Caco-2 (cell line): ENCODE results near the gene ELP5. TPM values are rescaled to one million over a fixed set of nuclear protein-coding genes. Genes with fewer than 3 reads are reported as not detected.

Experiments
- BruUV-seq: library from RNA; stranded (reverse); fragments of 400-500 nt; replicated peaks from 2 replicates; lab custom pipeline; 2021; lab: Mats Ljungman, UMichigan
- CTCF ChIA-PET: fragments of 300-600 bp; sonication (Branson Sonifier 250); formaldehyde crosslinking; loops from one replicate; lab custom pipeline; 2022; ENCODE audit warnings: antibody characterized with exemption; lab: Charles Lee
- POLR2A ChIA-PET: fragments of 300-600 bp; sonication (Branson Sonifier 250); formaldehyde crosslinking; loops from one replicate; lab custom pipeline; 2022; ENCODE audit warnings: antibody characterized with exemption; lab: Charles Lee
- DNase-seq, 2 experiments: peaks; one replicate each; pipeline versions ENCODE4 v3.0.0 to v3.0.0-alpha.2; 2020 to 2022
- H3K27me3 ChIP-seq: replicated peaks from 2 replicates; pipeline ENCODE4 v1.6.0; 2011; ENCODE audit warnings: low read length; ENCODE audit not compliant: control insufficient read depth, insufficient read depth
- H3K36me3 ChIP-seq: 2 replicates; pipeline ENCODE4 v1.5.1; 2011; ENCODE audit warnings: low read length; ENCODE audit not compliant: control insufficient read depth, insufficient read depth
- H3K4me1 ChIP-seq: fragments of 250-450 bp; sonication (Bioruptor Pico); 2 replicates; pipeline ENCODE4 v1.5.1; 2020; ENCODE audit warnings: mild to moderate bottlenecking
- H3K4me3 ChIP-seq: 2 replicates; pipeline ENCODE4 v1.5.1; 2011; ENCODE audit warnings: low read depth, mild to moderate bottlenecking, control low read depth, low read length
- H3K9me3 ChIP-seq: fragments of 250-450 bp; sonication (Bioruptor Pico); 2 replicates; pipeline ENCODE4 v1.5.1; 2020; ENCODE audit warnings: mild to moderate bottlenecking, moderate library complexity
- H3K27ac Mint-ChIP-seq: one replicate; pipeline ENCODE4 v1.8.0; 2022; ENCODE audit warnings: mixed read lengths; ENCODE audit not compliant: unreplicated experiment
- H3K27me3 Mint-ChIP-seq: one replicate; pipeline ENCODE4 v1.8.0; 2022; ENCODE audit warnings: mixed read lengths; ENCODE audit not compliant: insufficient read depth, unreplicated experiment
- H3K36me3 Mint-ChIP-seq: one replicate; pipeline ENCODE4 v1.8.0; 2022; ENCODE audit warnings: mild to moderate bottlenecking, mixed read lengths; ENCODE audit not compliant: insufficient read depth, unreplicated experiment
- H3K4me1 Mint-ChIP-seq: one replicate; pipeline ENCODE4 v1.8.0; 2022; ENCODE audit warnings: low read depth, mixed read lengths; ENCODE audit not compliant: unreplicated experiment
- H3K4me3 Mint-ChIP-seq: one replicate; pipeline ENCODE4 v1.8.0; 2022; ENCODE audit warnings: mild to moderate bottlenecking, moderate library complexity, mixed read lengths; ENCODE audit not compliant: unreplicated experiment
- H3K9me3 Mint-ChIP-seq: one replicate; pipeline ENCODE4 v1.8.0; 2022; ENCODE audit warnings: mixed read lengths; ENCODE audit not compliant: unreplicated experiment
- intact Hi-C: fragments of 100-400 bp; cut with micrococcal nuclease; formaldehyde crosslinking; loops from one replicate; pipeline ENCODE4 v1.10.0; 2022; ENCODE audit not compliant: unreplicated experiment
- total RNA-seq: library from RNA; stranded (reverse); gene quantifications from 2 replicates; pipeline ENCODE4 v1.2.3, GENCODE V29; 2022
- TF ChIP-seq, protein P1 (sequence below), 2 experiments: fragments of 200-600 bp in 1 of 2; IDR thresholded peaks; 1 replicate in 1 of 2; 2 replicates in 1 of 2; pipeline versions ENCODE4 v1.5.1 to v1.8.0; 2011 to 2022; ENCODE audit warnings: antibody characterized with exemption in 1 of 2, control low read depth in 1 of 2, inconsistent platforms in 1 of 2, low read depth in 1 of 2, low read length in 1 of 2, mild to moderate bottlenecking in 1 of 2, moderate library complexity in 1 of 2; ENCODE audit not compliant: insufficient read depth in 1 of 2, severe bottlenecking in 1 of 2, unreplicated experiment in 1 of 2

ELP5 gene
- total RNA-seq, 1 experiment from 2014 or later: 43.2 TPM

- Mint-ChIP-seq H3K9me3 (no peaks in the 10 kb centered on the region), H3K36me3 (peaks cover 63% of the 10 kb centered on the region), H3K27ac (peak overlapping the region; percentile 73), H3K4me3 (peak overlapping the region; percentile 93), H3K27me3 (no peaks in the 10 kb centered on the region), H3K4me1 (peaks cover 23% of the 10 kb centered on the region)
- peaks cover 6% of the 10 kb centered on the region; the same call in 1 of the 2 replicates for H3K4me1 ChIP-seq
- H3K9me3 ChIP-seq: no peaks in the 10 kb centered on the region
- intact Hi-C loops: no loop called here
- no peaks in the 10 kb centered on the region for H3K27me3 ChIP-seq
- TF ChIP-seq, protein P1, sequence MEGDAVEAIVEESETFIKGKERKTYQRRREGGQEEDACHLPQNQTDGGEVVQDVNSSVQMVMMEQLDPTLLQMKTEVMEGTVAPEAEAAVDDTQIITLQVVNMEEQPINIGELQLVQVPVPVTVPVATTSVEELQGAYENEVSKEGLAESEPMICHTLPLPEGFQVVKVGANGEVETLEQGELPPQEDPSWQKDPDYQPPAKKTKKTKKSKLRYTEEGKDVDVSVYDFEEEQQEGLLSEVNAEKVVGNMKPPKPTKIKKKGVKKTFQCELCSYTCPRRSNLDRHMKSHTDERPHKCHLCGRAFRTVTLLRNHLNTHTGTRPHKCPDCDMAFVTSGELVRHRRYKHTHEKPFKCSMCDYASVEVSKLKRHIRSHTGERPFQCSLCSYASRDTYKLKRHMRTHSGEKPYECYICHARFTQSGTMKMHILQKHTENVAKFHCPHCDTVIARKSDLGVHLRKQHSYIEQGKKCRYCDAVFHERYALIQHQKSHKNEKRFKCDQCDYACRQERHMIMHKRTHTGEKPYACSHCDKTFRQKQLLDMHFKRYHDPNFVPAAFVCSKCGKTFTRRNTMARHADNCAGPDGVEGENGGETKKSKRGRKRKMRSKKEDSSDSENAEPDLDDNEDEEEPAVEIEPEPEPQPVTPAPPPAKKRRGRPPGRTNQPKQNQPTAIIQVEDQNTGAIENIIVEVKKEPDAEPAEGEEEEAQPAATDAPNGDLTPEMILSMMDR (IDR thresholded peaks at IDR 0.05; ENCODE audit: insufficient read depth in 1 of 2, low read depth in 1 of 2, low read length in 1 of 2, severe bottlenecking in 1 of 2, unreplicated experiment in 1 of 2): no peak
- no TSS peak for BruUV-seq
- POLR2A ChIA-PET: interaction anchor here (0.6 kb wide), 1 partner anchor 202 kb away, joined by 3 read pairs; the partner anchor contains the start of gene FGF11
- H3K4me3 ChIP-seq: peak overlapping the region; percentile 77
- DNase-seq: no peak
- H3K36me3 ChIP-seq: no peaks in the 10 kb centered on the region; the same call in 1 of the 2 replicates
- CTCF ChIA-PET: interaction anchor here (0.6 kb wide), 1 partner anchor 414 kb away, joined by 3 read pairs; no protein-coding TSS in a partner anchor
These were observed 14.7 kb upstream of the ELP5 start for GRCh38 chr17:7237266-7237760.

GRCh38 chr17:7237761-7238419 is 14.1 kb upstream of the ELP5 start:
- H3K36me3 ChIP-seq: no peaks in the 10 kb centered on the region; the same call in 1 of the 2 replicates
- peak overlapping the region; percentile 82 for H3K27ac Mint-ChIP-seq
- no peaks in the 10 kb centered on the region for H3K9me3 Mint-ChIP-seq
- peak overlapping the region; percentile 93 for H3K4me3 Mint-ChIP-seq
- H3K4me1 ChIP-seq: peaks cover 6% of the 10 kb centered on the region; the same call in 1 of the 2 replicates
- no peaks in the 10 kb centered on the region for H3K9me3 ChIP-seq
- no TSS peak for BruUV-seq
- DNase-seq: peak; percentile 67 to 69
- TF ChIP-seq, protein P1 (IDR thresholded peaks at IDR 0.05; ENCODE audit: insufficient read depth in 1 of 2, low read depth in 1 of 2, low read length in 1 of 2, severe bottlenecking in 1 of 2, unreplicated experiment in 1 of 2): no peak
- H3K27me3 ChIP-seq: no peaks in the 10 kb centered on the region
- ChIA-PET CTCF (interaction anchor here (0.6 to 1.1 kb wide), 2 partner anchors 17 to 414 kb away, joined by 3 read pairs; no protein-coding TSS in a partner anchor), POLR2A (interaction anchor here (0.6 kb wide), 1 partner anchor 202 kb away, joined by 3 read pairs; the partner anchor contains the start of gene FGF11)
- H3K4me3 ChIP-seq: peak overlapping the region; percentile 77
- intact Hi-C loops: no loop called here
- H3K36me3 Mint-ChIP-seq: peaks cover 68% of the 10 kb centered on the region
- peaks cover 22% of the 10 kb centered on the region for H3K4me1 Mint-ChIP-seq
- peaks cover 3% of the 10 kb centered on the region for H3K27me3 Mint-ChIP-seq

DNA sequence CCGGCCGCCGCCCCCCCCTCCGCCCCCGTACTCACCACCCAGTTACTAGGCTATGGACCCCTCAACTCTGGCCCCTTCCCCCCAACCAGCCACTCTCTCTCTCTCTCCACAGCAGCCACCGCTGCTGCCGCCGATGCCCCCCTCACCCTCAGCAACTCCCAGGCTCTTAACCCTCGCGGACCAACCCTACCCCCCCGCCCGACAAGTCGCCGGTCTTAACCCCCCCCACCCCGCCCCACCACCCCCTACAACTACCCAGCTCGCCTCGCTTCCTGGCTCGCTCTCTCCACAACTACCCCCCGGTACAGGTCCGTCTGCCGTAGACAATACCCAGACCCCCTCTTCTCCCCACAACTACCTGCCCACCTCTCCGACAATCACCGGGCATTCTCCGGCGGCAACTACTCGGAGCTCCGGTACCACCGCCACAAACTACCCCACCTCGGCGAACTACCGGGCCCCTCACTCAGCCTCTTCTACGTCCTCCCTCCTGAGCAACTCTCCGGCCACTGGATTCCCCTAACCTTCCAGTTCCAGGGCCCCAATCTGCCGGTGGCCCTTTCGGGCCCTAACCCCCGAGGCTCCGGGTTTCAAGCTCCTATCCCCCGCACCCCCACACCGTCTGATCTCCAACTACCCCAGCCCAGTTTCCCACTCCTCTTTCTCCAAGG is 13.5 kb upstream of the ELP5 start:
- intact Hi-C loops: loop anchor here (1.0 kb wide), 1 partner anchor 14 kb away; the partner anchor contains the start of gene ELP5
- peaks cover 74% of the 10 kb centered on the region for H3K36me3 Mint-ChIP-seq

More for the DNA sequence above, 13.5 kb upstream of the ELP5 start:
- TF ChIP-seq, protein P1 (IDR thresholded peaks at IDR 0.05; ENCODE audit: insufficient read depth in 1 of 2, low read depth in 1 of 2, low read length in 1 of 2, severe bottlenecking in 1 of 2, unreplicated experiment in 1 of 2): no peak
- Histone ChIP-seq H3K9me3 (no peaks in the 10 kb centered on the region), H3K4me1 (peaks cover 6% of the 10 kb centered on the region; the same call in 1 of the 2 replicates), H3K36me3 (no peaks in the 10 kb centered on the region; the same call in 1 of the 2 replicates), H3K4me3 (peak overlapping the region; percentile 77), H3K27me3 (no peaks in the 10 kb centered on the region)
- H3K27me3 Mint-ChIP-seq: peaks cover 3% of the 10 kb centered on the region
- peak overlapping the region; percentile 82 for H3K27ac Mint-ChIP-seq
- H3K4me1 Mint-ChIP-seq: peaks cover 22% of the 10 kb centered on the region
- CTCF ChIA-PET: interaction anchor here (0.7 to 1.4 kb wide), 3 partner anchors 18 to 71 kb away, joined by 3 to 4 read pairs (median 3); no protein-coding TSS in a partner anchor
- H3K9me3 Mint-ChIP-seq: no peaks in the 10 kb centered on the region
- DNase-seq: no peak
- H3K4me3 Mint-ChIP-seq: peak overlapping the region; percentile 93
- POLR2A ChIA-PET: no interaction called here
- BruUV-seq: no TSS peak
